ENCODE results near the gene CACNA1E. TPM values are rescaled to one million over a fixed set of nuclear protein-coding genes. Genes with fewer than 3 reads are reported as not detected.
"Not testable (repeated sequence)": the region's sequence is repeated elsewhere in the genome, so short reads cannot be mapped to it uniquely, and the experiment has no call there.

Gene CACNA1E
- total RNA-seq, 1 experiment from 2014 or later: not detected

GRCh38 chr1:181517181-181517875, 34.0 kb downstream of the CACNA1E start:
- DNase-seq (ENCODE audit: low spot score): no peak

- DNase-seq (ENCODE audit: low spot score): no peak
These were observed 34.8 kb downstream of the CACNA1E start for GRCh38 chr1:181518152-181518551.

DNA sequence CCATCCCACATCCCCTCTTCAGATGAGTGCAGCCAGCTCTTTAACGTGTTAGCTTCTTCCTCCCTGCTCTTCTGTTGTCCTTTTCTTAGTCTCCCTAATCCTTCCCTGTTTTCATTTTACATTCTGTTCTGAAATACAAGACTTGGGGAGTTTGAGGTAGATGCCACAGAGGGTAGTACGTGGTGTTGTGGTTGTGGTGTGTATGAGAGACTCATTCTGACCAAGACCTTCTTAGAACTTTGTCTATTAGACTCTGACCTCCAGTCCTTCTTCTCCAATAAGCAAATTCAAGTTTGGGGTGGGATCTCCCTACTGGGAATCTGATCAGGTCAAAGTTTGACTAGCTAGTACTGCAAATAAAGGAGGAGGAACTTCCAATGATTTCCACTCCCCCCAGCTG, 39.5 kb downstream of the CACNA1E start:
- no peak for DNase-seq (ENCODE audit: low spot score)

DNA sequence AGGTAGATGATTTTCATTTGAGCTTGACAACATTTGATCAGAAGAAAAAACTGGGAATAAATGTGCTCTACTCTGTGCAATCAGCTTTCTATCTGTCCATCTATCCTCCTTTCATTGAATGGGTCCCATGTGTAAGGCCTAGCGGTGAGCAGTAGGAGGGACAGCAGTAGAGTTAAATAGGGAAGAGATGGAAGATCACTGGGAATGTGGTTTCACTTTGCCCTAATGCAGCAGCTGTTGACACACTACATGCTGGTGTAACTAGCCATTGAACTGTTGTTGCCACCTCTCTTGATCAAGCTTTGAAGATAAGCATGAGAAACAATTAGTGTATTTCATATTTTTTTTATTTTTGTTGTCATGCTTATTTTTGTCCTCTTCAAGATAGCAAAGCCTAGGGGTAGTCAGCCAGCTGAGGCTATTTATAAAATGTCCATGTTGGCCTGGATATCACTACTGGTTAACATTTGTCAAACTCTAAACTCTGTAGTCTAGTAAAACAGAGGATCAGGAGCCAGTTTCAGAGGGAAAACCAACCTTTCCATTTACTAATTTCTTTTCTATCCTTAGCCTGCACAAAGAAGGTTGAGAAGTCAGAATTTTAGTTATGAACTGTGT, 41.9 kb downstream of the CACNA1E start:
- DNase-seq (ENCODE audit: low spot score): no peak

DNA sequence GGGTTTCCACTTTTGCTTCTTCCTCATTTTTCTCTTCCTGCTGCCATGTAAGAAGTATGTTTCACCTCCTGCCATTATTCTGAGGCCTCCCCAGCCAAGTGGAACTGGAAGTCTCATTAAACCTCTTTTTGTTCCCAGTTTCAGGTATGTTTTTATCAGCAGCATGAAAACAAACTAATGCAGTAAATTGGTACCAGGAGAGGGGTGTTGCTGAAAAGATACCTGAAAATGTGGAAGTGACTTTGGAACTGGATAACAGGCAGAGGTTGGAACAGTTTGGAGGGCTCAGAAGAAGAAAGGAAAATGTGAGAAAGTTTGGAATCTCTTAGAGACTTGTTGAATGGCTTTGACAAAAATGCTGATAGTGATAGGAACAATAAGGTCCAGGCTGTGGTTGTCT, 44.9 kb downstream of the CACNA1E start:
- not testable (repeated sequence) for DNase-seq (ENCODE audit: low spot score)

DNA sequence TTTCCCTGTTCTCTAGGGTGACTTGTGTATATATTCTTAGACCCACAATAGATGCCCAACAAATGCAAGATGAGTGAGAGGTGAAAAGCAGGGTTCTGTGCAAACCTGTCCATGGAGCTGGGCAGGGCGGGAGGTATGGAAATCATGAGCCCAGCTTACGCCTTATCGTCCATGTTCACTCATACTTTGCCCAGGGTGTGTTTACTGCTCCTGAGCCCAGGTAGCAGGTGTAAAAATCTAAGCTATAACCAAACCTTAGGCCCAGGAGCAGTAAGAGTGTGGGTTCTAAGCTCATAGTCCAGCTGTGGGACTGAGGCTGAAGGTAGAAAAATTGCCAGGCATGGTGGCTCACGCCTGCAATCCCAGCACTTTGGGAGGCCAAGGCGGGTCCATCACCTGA, 48.1 kb downstream of the CACNA1E start:
- no peak for DNase-seq (ENCODE audit: low spot score)

GRCh38 chr1:181531951-181532600, 48.8 kb downstream of the CACNA1E start:
- DNase-seq (ENCODE audit: low spot score): no peak

- no peak for DNase-seq (ENCODE audit: low spot score)
These were observed 55.5 kb downstream of the CACNA1E start for GRCh38 chr1:181538836-181539235.

DNA sequence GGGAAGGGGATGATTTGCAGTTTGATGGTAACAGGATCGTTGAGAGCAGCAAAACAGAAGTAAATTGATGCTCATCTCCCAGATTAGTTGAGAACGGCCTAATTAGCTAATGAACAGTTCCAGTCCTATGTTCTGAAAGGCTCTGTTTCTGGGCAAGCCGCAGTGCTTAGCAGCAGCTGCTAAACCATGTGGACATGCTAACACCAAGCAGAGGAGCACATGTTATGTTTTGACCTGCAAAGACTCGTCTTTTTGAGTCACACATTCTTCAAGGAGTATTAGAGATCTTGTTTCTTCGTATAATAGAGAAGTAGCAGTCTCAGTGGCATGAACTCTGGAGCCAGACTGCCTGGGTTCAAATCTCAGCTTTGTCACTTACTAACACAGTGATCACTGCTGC, 58.1 kb downstream of the CACNA1E start:
- DNase-seq (ENCODE audit: low spot score): no peak

GRCh38 chr1:181541947-181542346, 58.6 kb downstream of the CACNA1E start:
- no peak for DNase-seq (ENCODE audit: low spot score)

GRCh38 chr1:181542406-181542805, 59.1 kb downstream of the CACNA1E start:
- DNase-seq (ENCODE audit: low spot score): not testable (repeated sequence)

DNA sequence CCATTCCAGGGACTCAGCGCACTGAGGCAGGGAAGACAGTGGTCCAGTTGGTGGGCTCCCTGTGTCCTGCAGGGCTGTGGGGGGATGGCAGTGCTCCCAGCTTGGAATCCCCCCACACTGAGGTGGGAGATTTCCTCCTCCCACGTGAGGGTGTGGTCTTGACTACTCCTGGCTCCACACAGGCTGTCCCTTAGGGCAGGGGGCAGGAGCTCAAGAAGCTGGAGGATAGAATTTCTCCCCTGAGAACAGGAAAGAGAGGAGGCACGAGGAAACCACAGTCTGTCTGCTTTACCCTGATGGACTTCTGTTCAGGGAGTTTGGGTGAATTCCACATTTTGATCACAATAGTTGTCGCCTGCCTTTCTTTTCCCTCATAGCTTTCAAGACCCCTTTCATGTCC, 62.1 kb downstream of the CACNA1E start:
- DNase-seq (ENCODE audit: low spot score): no peak

DNA sequence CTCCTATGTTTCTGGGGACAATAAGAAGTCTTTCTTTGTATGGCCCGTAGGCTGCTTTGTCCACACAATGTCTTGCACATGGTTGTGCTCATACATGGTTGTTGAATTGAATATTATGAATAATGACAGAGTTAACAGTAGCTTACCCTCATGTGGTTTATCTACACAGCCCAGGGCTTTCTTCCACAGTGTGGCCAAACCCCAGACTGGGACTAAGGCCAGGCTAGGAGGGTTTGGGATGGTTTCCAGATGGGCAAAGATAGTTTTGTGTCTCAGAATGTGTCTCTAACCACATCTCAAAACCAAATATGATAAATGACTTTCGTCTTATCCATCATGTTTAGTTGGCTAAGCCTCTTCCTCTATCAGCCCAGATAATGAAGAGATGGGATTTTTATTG, 65.2 kb downstream of the CACNA1E start:
- DNase-seq (ENCODE audit: low spot score): no peak

GRCh38 chr1:181551249-181551648, 67.9 kb downstream of the CACNA1E start:
- no peak for DNase-seq (ENCODE audit: low spot score)

GRCh38 chr1:181551754-181552153, 68.4 kb downstream of the CACNA1E start:
- DNase-seq (ENCODE audit: low spot score): no peak

DNA sequence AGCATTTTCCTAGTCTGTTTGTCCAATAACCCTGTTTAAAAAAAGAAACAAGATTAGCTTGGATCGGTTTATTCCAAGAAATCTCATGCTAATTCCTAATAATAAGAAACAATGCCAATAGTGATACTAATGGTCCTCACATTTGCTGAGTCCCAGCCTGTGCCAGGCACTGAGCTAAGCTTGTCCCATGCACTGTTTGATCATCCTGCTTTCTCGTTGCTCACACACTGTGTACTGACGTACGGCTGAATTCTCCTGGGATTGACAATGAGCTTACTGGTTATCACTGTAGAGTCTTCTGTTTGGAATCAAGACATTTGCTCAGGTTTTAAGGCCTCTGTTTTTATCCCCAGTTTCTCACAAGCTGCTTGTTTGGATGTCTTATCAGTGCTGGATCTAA, 71.1 kb downstream of the CACNA1E start:
- no peak for DNase-seq (ENCODE audit: low spot score)

DNA sequence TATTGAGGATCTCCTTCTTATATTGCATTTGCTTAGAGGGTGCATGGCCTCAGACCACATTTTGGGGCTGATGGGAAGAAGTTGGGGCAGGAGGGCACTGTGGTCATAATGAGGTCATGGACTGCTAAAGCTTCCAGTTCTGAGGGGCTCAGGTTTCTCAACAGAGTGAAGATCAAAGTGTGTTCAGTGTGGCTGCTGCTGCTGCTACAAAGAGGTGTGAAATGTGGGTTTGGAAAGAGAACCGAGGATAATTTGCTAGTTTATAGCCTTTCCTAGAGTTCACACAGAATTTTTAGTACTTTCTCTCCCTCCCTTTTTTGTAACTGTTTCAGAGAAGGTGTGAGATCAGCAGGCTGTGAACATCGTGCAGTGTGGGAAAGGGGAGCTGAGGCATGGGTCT, 73.3 kb downstream of the CACNA1E start:
- no peak for DNase-seq (ENCODE audit: low spot score)

DNA sequence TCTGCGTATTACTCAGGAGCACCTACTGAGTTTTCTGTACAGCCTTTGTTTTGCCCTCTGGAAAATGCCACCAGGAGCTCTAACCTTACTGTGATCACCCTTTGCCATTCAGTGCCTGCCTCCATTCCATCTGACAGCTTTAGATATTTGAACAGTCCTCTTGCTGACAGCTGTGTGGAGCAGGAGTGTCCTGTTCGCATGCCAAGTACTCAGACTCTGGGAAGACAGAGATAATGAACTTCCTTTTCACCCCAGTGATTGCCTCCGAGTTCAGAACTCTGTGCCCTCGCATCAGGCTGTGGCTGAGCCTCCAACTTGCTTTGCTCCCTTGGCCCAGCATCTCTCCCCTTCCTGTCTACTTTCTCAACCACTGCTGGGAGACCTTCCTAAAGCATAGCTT, 74.0 kb downstream of the CACNA1E start:
- DNase-seq (ENCODE audit: low spot score): no peak

GRCh38 chr1:181558416-181558815, 75.1 kb downstream of the CACNA1E start:
- DNase-seq (ENCODE audit: low spot score): no peak

- DNase-seq (ENCODE audit: low spot score): no peak
These were observed 75.8 kb downstream of the CACNA1E start for GRCh38 chr1:181559142-181559541.

DNA sequence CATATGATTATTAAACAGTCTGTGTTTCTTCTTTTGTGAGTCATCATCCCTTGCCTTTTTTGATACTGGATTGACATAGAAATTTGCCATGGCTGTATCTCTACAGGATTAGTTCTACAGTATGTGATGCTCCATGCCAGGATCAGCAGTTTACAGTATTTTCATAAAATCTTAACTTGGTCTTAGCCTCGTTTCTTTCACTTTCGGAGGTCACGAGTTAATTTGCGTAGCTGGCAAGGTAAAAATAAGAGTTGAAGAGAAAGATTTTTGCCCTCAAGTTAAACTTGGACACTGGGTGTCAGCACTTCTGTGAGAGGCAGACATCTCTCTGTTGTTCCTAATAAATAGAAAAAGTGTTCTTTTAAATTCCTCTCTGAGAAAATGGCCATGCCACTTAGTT, 79.1 kb downstream of the CACNA1E start:
- no peak for DNase-seq (ENCODE audit: low spot score)

GRCh38 chr1:181568736-181569135, 85.4 kb downstream of the CACNA1E start:
- DNase-seq (ENCODE audit: low spot score): no peak

DNA sequence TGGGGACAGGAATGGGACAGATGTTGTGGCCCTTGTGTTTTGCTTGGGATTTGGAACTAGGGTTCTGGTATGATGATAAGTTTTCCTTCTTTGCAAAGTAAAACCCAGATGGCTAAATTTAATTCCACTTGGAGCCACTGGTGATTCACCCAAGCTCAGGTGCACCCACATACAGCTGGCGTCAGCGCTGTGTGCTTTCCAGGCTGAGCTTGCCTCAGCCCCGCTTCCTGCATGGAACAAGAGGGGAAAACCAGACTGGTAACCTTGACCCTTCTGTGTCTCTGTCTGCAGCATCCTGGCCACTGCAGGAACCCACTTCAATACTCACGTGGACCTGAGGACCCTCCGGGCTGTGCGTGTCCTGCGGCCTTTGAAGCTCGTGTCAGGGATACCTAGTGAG, 94.2 kb downstream of the CACNA1E start:
- no peak for DNase-seq (ENCODE audit: low spot score)

All from A172 (cell line).